ENCODE measurements around the gene KLK8. TPM values are rescaled to one million over a fixed set of nuclear protein-coding genes. Genes with fewer than 3 reads are reported as not detected.

Gene KLK8
- not detected for total RNA-seq
- long read RNA-seq, result 0 reads

GRCh38 chr19:51001515-51001914 lies at the start of gene KLK8:
Gene KLK8 (minus strand): TSS chr19:51001604. CDS start chr19:51001167, 437 bp downstream.
- no peak for ATAC-seq (ENCODE audit: poor library complexity)
- intact Hi-C loops (cut with DNase I), result no loop called here
- DNase-seq, result no peak

DNA sequence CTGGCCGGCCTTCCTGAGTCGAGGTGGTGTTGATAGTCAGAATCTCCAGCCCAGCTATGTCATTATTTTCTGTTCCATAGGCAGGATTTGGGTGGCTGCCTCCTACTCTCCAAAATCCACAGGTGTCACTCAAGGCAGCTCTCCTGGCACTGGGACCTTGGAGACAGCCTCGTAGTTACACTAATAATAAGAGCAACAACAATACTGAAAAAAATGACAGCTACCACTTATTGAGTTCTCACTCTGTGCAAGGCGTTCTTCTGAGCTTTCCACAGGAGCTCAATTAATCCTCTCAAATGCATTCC lies 45.6 kb upstream of the KLK8 start:
- no peak for DNase-seq
- intact Hi-C loops (cut with DNase I), result no loop called here

DNA sequence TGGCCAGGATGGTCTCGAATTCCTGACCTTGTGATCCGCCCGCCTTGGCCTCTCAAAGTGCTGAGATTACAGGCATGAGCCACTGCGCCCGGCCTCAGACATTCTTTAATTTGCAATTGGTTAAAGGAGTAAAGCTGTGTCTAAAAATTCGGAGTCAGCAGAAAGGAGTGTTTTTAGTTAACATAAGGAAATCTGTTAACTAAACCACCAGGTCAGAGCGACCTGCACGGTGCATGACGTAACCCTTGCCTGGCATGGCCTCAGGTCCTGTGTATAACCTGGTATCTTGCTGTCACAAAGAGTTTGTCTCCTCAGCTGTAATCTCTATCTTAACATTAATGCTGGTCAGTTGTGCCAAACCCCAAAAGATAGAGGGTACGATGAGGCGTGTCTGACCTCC lies 42.9 kb upstream of the KLK8 start:
- ATAC-seq (ENCODE audit: poor library complexity) (no peak), DNase-seq (no peak)
- intact Hi-C loops (cut with DNase I), result no loop called here

More for the DNA sequence above, 45.6 kb upstream of the KLK8 start:
- no peak for ATAC-seq (ENCODE audit: poor library complexity)

- ATAC-seq (ENCODE audit: poor library complexity) (no peak), DNase-seq (no peak)
- intact Hi-C loops (cut with DNase I), result no loop called here
These were observed 42.1 kb upstream of the KLK8 start for GRCh38 chr19:51043497-51043896.

- ATAC-seq (ENCODE audit: poor library complexity), result no peak
- intact Hi-C loops (cut with DNase I), result no loop called here
These were observed 38.7 kb upstream of the KLK8 start for GRCh38 chr19:51040151-51040550.

DNA sequence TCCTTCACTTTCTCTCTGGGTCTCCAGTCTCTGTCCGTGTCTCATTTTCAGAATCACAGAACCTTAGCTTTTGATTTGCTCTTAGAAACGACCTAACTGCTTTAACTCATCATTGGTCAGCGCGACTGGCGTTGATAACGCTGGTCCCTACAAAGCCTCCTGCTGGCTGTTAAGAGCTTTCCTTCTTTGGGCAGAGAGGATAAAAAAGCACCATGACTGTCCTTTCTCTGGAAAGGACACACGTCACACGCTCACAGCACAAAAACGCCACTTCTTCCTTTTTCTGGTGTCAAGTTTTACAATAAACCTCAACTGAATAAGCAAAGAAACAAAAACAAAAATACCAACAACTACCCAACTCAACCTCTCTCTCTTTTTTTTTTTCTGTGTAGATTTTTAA lies 35.1 kb upstream of the KLK8 start:
- DNase-seq (no peak), ATAC-seq (ENCODE audit: poor library complexity) (no peak)
- intact Hi-C loops (cut with DNase I), result no loop called here

More at GRCh38 chr19:51040151-51040550, 38.7 kb upstream of the KLK8 start:
- no peak for DNase-seq

- intact Hi-C loops (cut with DNase I), result no loop called here
- no peak for ATAC-seq (ENCODE audit: poor library complexity)
- no peak for DNase-seq
These were observed 33.3 kb upstream of the KLK8 start, which contains the start of gene KLK12 for GRCh38 chr19:51034704-51035103. Gene KLK12 (minus strand): TSS chr19:51035002. CDS start chr19:51034621, 381 bp downstream.

DNA sequence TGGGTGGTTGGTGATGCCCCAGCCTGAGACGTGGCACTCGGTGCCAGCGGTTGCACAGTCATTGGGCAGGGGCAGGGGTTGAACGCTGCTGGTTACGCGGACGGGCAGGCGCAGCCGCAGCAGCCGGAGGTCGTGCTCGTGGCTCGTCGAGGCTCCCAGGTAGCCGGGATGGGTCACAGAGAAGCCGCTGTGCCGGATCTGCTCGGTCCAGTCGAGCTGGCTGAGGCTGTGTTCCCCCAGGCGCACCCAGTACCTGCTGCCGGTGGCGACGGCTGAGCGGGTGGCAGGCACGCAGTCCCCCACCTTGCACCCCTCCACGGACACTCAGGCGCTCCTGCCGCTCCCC lies 30.4 kb upstream of the KLK8 start:
- intact Hi-C loops (cut with DNase I), result no loop called here
- DNase-seq (no peak), ATAC-seq (ENCODE audit: poor library complexity) (no peak)

- ATAC-seq (ENCODE audit: poor library complexity), result no peak
- intact Hi-C loops (cut with DNase I), result no loop called here
These were observed 29.9 kb upstream of the KLK8 start for GRCh38 chr19:51031220-51031879.

GRCh38 chr19:51030631-51031030 lies 29.2 kb upstream of the KLK8 start:
- ATAC-seq (ENCODE audit: poor library complexity), result no peak
- no peak for DNase-seq
- intact Hi-C loops (cut with DNase I), result no loop called here

More at GRCh38 chr19:51031220-51031879, 29.9 kb upstream of the KLK8 start:
- DNase-seq, result no peak

DNA sequence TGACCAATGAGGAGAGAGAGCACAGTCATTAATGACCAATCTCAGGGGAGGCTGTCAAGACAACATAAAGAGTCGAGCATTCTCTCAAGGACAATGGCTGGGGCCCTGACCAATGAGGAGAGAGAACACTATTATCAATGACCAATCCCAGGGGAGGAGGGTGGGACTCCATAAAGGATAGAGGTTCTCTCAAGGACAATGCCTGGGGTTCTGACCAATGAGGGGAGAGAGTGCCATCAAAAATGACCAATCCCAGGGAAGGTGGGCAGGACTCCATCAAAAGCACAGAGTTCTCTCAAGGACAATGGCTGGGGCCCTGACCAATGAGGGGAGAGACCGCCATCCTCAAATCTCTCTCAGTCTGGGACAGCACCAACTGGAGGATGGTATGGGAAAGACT lies 28.3 kb upstream of the KLK8 start:
- intact Hi-C loops (cut with DNase I), result no loop called here
- no peak for DNase-seq
- no peak for ATAC-seq (ENCODE audit: poor library complexity)

DNA sequence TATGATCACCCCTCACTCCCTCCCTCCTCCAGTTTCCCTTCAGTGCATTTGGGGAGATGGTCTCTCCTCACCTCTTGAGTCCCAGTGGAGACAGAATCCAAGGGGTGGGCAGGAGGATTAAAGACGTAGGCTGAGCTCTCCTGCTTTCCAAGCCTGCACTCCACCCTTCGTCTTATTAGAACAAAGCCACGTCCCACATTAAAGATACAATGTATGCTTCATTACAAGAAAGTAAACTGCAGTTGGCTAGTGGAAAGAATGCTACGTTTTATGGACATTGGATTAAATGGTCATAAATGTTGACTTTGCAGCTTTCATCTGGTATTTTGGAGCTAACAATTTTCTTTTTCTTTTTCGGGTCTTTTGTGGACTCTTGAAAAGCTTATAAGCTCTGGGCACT lies 26.5 kb upstream of the KLK8 start:
- intact Hi-C loops (cut with DNase I), result no loop called here
- DNase-seq, result no peak
- no peak for ATAC-seq (ENCODE audit: poor library complexity)

GRCh38 chr19:51027126-51027806 lies 25.9 kb upstream of the KLK8 start:
- ATAC-seq (ENCODE audit: poor library complexity) (no peak), DNase-seq (no peak)
- intact Hi-C loops (cut with DNase I), result no loop called here

DNA sequence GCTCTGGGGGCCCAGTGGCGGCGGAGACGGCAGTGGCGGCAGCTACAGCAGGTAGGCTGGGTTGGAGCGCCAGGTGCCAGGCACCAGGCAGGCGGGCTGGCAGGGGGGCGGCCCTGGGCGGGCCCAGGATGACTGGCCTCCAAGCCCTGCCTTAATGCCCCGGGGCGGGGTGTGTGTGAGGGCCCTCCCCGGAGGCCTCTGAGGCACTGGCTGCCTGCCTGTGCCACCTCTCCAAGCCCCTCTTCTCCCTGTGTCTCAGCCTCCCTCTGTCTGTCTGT lies 25.1 kb upstream of the KLK8 start, which contains the start of gene KLK11:
KLK11 (minus strand) TSS at position 63 of the 278 bp plus-strand sequence. CDS start 985 bp downstream, outside the sequence.
- ATAC-seq (ENCODE audit: poor library complexity), result no peak
- intact Hi-C loops (cut with DNase I), result no loop called here
- DNase-seq, result no peak

DNA sequence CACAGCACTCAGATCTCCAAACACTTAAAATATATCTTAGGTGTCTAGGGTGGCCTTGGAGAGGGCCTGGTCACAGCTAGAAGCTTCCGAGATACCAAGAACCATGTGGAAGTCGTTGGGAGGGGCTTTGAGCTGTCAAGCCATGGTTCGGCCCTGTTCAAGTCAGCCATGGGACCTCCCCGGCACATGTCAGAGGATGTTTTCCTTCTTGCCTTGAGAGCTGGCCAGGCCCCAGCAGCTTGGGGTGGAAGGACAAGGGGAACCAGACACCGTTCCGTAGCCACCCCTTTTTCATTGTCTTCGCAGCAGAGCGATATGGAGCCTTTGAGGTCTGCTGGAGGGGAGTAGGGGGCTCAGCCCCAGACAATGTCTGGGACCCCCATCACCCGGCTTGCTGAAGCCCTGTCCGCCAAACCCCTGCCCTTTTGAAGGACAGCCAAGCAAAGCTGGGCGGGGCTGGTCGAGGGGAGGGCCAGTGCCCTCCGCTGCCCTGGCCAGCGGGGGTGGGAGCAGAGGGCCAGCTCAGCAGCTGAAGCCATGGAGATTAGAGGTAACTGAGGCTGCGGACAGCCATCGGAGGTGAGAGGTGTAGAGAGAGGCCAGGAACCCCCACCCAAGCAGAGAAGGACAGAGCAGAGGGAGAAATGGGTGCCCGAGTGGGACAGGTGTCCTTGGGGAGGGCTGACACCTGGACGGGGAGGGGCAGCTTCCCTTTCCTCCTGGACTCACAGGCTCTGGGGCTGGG lies 24.6 kb upstream of the KLK8 start:
- intact Hi-C loops (cut with DNase I), result no loop called here
- DNase-seq (no peak), ATAC-seq (ENCODE audit: poor library complexity) (no peak)

- DNase-seq (no peak), ATAC-seq (ENCODE audit: poor library complexity) (no peak)
- intact Hi-C loops (cut with DNase I), result no loop called here
These were observed 24.0 kb upstream of the KLK8 start for GRCh38 chr19:51025401-51025800.

DNA sequence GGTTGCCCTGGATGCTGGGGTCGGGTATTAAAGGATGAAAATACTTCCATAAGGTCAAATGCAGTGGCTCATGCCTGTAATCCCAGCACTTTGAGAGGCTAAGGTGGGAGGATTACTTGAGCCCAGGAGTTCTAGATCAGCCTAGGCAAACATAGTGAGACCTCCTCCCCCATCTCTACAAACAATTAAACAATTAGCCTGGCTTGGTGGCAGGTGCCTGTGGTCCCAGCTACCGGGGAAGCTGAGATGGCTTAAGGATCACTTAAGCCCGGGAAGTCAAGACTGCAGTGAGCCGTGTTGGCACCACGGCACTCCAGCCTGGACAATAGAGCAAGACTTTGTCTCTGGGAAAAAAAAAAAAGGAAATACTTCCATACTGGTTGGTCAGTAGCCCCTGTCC lies 23.5 kb upstream of the KLK8 start:
- ATAC-seq (ENCODE audit: poor library complexity) (no peak), DNase-seq (no peak)
- intact Hi-C loops (cut with DNase I), result loop anchor here (5.0 kb wide), 1 partner anchor 142 kb away; no protein-coding TSS in a partner anchor

DNA sequence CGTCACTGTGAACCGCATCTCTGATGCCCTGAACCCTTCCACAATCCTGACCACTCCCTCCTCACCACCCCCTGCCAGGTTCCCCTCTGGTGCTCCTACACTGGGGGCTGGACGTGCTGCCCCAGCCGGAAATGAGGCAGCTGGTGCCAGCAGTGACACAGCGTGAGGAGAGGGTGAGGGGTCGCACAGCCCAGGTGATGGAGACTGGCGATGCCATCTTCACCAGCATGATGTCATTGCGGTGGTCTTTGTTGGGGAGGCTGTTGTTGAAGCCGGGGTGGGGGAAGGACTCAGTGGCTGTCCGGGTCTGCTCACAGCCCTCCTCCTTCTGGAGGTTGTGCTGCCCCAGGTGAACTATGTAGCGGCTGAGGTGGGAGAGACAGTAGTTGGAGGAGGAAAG lies 22.5 kb upstream of the KLK8 start:
- intact Hi-C loops (cut with DNase I), result loop anchor here (5.0 kb wide), 1 partner anchor 143 kb away; no protein-coding TSS in a partner anchor
- no peak for DNase-seq
- ATAC-seq (ENCODE audit: poor library complexity), result no peak

- DNase-seq (no peak), ATAC-seq (ENCODE audit: poor library complexity) (no peak)
- intact Hi-C loops (cut with DNase I), result loop anchor here (5.0 kb wide), 1 partner anchor 145 kb away; no protein-coding TSS in a partner anchor
These were observed 21.1 kb upstream of the KLK8 start for GRCh38 chr19:51022526-51022925.

Measured in Right ventricle myocardium superior (tissue), 1 donor.